NCI-H748 (cell line): ENCODE data around the gene ASIC1.

ENCODE experiments used
- DNase-seq: peaks from one replicate; lab custom pipeline; 2025; ENCODE audit not compliant: unreplicated experiment; lab: John Stamatoyannopoulos, UW

ASIC1 gene

DNA sequence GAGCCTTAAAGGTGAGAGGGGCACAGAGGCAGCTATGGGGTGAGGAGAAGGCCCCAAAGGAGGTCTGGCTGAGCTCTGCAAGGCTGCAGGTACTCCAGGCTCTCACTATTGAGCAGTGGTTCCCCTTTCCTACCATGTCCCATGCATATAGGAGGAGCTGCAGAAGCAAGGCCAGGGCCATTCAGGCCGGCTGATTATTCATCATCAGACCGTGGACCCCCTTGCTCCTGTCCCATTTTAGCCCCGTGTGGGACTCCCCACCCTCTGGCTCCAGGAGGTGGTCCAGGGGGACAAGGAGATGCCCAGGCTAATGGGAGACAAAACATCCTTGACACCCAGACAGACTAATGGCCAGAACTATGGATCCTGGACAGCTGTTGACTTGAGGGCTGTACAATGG is 49.5 kb downstream of the ASIC1 start:
- DNase-seq = no peak

DNA sequence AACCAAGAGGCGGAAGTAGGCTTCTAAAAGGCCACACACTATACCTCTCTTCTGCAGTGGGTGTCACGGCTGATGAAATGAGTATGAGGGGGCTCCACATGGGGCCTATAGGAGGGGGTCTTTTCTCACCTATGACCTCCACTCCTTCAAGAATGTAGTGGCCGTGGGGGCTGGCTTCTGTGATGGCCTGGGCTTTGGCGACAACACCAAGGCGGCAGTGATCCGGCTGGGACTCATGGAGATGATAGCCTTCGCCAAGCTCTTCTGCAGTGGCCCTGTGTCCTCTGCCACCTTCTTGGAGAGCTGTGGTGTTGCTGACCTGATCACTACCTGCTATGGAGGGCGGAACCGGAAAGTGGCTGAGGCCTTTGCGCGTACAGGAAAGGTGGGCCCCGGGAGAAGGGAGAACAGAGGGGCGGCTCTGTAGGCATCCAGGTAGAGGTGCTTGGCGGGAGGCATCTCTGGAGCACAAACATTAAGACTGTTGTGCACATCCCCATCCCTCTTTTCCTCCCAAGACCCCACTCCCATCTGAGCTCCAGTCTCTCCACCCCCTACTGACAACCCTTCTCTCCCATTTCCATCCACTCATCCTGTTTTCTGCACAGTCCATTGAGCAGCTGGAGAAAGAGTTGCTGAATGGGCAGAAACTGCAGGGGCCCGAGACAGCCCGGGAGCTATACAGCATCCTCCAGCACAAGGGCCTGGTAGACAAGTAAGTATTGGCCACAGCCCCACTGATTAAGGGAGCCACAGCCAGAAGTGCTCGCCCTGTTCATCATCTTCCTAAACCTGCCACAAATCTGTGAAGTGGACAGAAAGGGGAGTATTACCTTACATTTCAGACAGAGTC is 50.2 kb downstream of the ASIC1 start:
- no peak for DNase-seq

DNA sequence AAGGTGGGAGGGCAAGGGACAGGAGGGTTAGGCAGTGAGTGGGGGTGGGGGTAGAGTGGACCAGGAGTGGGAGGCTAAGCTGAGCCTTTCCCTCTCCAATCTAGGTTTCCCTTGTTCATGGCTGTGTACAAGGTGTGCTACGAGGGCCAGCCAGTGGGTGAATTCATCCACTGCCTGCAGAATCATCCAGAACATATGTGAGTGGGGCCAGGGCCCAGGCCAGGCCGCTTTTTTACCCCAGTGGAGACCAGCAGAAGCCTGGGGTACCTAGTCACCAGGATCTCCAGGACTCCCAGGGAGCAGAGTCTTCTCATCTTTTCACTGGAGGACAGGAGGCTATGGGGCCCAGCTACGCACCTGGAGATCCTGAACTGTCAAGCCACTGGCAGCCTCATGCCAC is 51.9 kb downstream of the ASIC1 start:
- DNase-seq = no peak

DNA sequence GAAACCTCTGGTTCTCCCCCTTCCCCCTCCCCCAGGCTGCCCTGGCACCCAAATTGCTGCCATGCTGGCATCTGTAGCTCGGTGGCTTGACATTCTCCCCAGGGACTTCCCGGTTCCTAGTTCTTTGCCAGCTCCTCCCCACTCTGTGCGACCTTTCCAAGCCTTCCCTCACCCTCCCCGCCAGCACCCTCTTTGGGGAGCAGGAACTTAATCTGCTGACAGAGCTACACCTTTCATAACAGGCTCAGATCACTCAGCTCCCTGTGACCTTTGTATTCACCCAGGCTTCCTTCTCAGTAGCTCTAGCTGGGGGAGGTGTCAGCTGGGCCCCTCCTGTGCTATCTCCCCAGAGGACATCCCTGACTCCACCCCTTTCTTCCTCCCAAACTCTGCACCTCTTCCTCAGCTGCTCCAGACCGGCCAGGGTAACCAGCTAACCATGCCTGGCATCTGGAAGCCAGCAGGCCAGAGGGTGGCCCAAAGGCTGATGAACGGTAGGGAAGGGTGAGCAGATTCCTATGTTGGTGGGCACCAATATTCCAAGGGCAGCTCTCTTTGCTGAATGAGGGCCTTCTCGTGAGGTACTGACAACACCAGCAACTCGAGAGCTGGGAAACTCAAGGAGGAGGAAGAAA is 52.8 kb downstream of the ASIC1 start:
- no peak for DNase-seq

DNA sequence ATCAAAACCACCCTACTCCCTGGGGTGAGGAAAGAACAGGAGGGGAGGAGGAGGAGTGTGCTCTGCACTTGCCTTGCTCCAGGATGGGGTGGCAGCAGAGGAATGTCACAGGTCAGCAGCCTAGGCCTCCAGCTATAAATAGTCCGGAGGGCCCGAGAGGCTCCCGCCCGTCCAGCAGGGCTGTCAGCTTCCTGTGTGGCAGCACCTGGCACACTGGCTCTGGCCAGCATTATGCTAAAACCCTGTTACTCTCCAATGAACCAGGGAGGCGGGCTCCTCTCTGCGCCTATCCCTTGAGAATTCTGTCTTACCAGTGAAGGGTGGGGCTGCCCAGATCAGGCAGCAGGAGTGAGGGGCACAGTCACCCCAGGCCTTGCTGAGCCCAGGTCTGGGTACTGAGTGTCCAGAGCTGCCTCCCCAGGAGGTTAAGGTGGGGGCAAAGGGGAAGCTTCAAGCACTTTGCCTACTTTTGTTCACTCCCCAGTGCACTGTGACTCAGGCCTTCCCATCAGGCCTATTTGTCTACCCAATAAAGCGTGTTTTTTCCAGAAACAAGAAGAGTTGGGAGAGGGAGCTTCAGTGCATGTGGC is 53.5 kb downstream of the ASIC1 start:
- peak; percentile 42 for DNase-seq

DNA sequence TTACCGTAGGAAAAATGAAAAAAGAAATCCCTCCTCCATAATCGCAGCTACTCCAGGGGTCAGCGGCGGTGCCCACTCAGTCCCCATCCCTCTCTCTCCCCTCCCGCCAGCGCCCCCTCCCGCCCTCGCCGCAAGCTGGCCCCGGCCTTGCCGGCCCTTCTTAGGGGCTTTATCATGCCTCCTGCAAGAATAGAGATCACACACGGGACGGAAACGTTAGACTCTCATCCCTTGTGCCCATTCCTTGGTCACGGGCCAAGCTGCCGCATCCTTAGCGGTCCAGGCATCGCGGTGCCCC is 53.9 kb downstream of the ASIC1 start:
- DNase-seq = no peak

DNA sequence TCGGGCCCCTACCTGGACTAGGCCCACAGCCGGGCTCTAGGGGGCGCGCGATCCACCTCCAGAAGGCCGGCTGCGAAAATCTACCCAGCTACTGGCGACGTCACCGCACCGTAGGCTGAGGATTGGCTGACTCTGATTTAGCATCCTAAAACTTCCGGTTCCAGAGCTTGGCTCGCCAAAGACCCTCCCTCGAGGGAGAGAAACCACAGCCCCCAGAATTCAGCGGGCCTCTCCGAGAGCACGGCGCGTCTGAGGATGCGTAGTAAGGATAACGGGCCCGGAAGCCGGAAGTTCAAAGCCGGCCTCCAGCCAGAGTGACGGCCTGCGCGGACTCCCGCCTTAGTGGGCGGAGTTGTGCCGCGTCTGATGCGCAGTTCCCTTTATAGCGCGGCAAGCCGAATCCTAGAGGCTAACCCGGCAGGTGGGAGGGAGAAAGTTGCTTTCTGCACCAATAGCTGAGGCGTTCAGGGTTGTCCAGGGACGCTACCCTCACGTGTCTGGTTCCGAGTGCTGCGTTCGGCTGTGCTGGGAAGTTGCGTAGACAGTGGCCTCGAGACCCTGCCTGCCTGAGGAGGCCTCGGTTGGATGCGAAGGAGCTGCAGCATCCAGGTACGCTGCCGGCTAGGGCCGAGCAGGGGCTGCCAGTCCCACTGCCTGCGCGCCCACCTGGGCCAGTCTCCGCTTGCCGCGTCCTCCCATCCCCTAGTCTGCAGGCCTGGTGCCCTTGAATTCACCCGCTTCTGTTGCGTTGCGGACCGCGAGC is 54.5 kb downstream of the ASIC1 start, which contains the start of gene COX14:
Gene COX14 (plus strand): TSS at position 544 of the 763 bp plus-strand sequence. CDS start 7,808 bp downstream, outside the sequence.
- peak; percentile 100 for DNase-seq

DNA sequence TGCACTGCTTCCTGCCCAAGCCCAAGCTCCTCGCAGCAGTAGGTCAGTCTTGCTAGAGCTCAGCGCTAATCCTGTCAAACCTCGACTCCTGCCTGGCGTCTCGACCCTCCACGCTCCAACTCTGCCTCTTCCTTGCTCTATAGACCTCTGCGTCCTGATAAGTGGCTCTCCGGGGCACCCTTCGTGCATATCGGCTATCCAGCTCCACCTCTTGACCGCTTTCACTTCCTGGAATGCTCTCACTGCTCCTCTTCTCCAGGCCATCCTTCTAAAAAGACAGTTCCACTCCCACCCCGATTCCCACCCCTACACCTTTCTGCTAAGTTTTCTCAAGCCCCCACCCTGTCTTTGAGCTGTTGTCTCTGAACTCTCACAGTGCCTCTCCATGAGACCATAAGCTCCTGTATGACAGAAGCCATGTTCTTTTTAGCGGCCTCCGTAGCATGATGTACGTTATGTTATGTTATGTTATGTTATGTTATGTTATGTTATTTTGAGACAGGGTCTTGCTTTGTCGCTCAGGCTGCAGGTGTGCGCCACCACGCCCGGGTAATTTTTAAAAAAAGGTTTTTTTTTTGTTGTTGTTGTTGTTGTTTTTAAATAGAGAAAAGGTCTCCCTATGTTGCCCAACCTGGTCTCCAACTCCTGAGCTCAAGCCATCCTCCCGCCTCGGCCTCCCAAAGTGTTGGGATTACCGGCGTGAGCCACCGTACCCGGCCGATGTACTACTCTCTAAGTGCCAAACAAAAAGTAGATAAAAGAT is 55.2 kb downstream of the ASIC1 start:
- no peak for DNase-seq

DNA sequence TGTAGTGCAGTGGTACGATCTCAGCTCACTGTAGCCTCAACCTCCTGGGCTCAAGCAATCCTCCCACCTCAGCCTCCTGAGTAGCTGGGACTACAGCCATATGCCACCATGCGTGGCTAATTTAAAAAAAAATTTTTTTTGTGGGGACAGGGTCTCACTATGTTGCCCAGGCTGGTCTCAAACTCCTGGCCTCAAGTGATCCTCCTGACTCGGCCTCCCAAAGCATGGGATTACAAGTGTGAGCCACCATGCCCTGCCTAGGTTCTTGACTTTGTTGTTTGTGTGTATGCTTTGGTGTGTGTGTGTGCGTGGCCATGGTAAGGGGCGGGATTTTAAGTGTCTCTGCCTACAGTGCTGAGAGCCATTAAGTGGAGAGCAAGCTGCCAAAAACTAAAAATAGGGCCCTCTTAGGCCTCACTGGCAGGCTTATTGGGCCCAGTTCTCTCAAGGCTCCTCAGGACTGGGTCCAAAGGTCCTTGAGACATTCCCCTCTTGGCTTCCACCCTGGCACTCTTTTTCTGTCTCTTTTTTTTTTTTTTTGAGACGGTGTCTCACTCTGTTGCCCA is 59.7 kb downstream of the ASIC1 start:
- DNase-seq = no peak

DNA sequence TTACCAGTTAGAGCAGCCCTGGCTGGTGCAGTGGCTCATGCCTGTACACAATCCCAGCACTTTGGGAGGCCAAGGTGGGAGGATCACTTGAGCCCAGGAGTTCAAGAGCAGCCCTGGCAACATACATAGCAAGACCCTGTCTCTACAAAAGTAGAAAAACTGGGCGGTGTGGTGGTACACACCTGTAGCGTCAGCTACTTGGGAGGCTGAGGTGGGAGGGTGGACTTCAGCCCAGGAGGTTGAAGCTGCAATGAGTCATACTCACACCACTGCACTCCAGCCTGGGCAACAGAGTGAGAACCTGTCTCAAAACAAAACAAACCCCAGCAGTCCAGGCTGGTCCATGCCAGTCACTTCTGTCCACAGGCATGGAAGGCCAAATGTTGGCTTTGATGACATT is 62.0 kb downstream of the ASIC1 start:
- no peak for DNase-seq

DNA sequence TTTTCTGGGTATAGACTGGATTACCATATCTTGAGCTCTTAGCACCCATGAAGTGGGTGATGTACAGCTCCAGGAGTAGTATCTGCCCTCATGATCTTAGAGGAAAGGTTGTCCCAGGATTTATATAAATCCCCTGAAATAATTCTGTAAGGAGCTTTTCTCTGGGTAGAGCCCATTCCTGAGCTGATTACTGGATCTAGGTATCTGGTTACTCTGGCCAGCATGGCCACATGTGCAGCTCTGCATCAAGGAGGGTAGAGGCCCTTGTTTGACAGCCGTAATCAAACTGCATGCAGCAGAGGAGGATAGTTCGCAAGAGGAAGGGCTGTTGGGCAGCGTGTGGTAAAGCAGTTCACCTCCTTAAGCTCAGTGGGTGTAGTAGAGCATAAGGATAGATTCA is 63.1 kb downstream of the ASIC1 start:
- no peak for DNase-seq

DNA sequence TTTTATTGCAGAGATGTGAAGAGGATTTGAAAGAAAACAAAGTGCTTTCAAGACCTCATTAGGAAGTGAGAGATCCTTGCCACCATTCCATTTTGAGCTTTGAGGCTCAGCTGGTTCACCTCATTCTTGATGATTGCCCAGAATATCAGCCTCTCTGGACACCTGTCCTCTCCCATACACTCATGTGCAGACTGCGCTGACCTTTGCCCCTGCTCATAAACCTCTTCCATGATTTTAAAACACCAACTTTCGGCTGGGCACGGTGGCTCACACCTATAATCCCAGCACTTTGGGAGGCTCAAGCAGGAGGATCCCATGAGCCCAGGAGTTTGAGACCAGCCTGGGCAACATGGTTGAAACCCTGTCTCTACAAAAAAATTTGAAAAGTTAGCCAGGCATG is 63.6 kb downstream of the ASIC1 start:
- no peak for DNase-seq

DNA sequence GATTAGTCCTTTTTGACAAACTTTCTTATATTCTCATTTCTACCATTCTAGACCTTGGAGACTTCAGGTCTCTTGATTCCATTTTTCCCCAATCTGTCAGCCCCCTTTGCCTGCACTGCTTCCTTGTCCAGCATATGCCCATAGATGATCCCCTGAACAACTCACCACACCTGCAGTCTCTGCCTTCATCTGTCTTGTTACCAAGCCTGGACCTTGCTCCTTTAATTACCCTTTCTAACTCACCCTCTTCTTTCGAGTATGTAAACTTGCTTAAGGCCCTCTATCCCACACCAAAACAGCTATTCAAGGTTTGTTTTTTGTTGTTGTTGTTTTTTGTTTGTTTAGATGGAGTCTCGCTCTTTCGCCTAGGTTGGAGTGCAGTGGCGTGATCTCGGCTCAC is 64.2 kb downstream of the ASIC1 start:
- DNase-seq = no peak

DNA sequence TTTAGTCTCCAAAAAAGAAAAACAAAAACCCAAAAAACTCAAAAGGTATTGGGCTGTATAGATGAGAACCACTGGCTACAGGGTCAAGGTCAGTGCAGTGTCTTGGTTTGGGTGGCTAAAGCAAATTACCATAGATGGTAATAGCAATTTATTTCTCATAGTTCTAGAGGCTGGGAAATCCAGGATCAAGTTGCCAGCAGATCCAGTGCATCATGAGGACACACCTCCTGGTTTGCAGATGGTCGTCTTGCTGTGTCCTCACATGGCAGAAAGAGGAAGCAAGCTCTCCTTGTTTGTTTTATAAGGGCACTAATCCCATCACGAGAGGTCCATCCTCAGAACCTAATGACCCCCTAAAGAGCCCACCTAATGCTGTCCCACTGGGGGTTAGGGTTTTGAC is 65.8 kb downstream of the ASIC1 start:
- no peak for DNase-seq

DNA sequence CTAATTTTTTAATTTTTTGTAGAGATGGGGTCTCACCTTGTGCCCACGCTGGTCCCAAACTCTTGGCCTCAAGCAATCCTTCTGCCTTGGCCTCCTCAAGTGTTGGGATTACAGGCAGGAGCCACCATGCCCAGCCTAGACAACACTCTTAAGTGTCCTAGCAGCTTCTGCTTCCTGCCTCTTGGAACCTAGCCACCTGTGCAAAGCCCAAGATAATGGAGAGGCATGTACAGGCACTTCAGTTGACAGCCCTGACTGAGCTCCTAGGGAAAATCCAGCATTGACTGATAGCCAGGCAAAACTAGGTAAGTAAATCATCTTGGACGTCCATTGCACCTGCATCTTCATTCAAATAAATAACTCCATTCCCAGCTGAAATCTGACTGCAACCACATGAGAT is 70.2 kb downstream of the ASIC1 start:
- DNase-seq = no peak

DNA sequence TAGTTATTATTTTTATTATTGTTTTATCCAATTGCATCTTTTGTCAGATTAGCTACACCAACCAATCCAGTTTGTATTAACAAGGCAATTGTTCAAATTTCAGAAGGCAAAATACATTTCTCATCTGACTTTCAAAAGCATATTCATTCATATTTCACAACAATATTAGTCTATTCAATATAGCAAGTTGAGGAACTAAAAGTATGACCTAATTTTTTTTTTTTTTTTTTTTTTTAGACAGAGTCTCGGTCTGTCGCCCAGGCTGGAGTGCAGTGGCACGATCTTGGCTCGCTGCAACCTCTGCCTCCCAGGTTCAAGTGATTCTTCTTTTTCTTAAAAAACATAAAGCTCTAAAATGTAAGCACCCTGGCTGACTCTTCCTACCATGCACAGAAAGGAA is 71.9 kb downstream of the ASIC1 start:
- DNase-seq = no peak

DNA sequence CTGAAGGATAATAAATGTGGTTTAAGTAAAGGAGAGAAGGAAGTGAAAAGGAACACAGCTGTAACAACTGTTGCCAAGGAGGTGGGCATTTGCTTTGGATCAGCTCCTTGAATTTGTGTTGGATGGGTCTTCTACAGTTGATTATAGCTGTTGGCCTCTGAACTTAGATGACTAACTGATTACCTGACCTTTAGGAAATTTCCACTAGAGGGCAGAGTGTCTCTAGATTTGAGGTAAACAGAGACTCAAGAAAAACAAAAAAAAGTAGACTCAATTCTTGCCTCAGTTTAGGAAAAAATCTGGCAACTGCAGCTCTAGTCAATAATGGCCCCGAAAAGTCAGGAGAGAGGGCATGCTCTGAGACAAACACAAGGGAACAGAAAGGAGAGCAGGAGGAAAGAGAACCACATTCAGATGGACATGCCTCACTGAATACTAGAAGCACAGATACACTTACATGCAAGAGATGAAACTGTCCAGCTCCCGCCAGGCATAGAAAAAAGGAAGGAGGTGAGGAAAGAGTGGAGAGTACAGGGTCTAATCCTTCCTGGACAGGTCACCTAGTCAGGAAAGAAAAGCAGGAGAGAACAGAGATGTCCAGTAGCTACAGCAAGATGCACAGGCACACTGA is 75.2 kb downstream of the ASIC1 start:
- no peak for DNase-seq
